ENCODE results near the gene IL12B.
A peak's percentile ranks its signal among the peaks of the same experiment; 100 is the strongest.
"Not testable (repeated sequence)": the region's sequence is repeated elsewhere in the genome, so short reads cannot be mapped to it uniquely, and the experiment has no call there.

IL12B gene

GRCh38 chr5:159330131-159330800 lies at the start of gene IL12B:
Gene IL12B (minus strand): TSS chr5:159330487. CDS start chr5:159326782, 3,705 bp downstream.
- no peak for DNase-seq

- no peak for DNase-seq
Measured at GRCh38 chr5:159377653-159378052, 47.4 kb upstream of the IL12B start.

- DNase-seq, result not testable (repeated sequence)
Measured at GRCh38 chr5:159367866-159368265, 37.6 kb upstream of the IL12B start.

- DNase-seq, result not testable (repeated sequence)
Measured at GRCh38 chr5:159366776-159367175, 36.5 kb upstream of the IL12B start.

GRCh38 chr5:159362220-159362619 lies 31.9 kb upstream of the IL12B start:
- DNase-seq, result no peak

- DNase-seq, result not testable (repeated sequence)
Measured at GRCh38 chr5:159359871-159360270, 29.6 kb upstream of the IL12B start.

- DNase-seq, result no peak
Measured at GRCh38 chr5:159359408-159359807, 29.1 kb upstream of the IL12B start.

- DNase-seq, result no peak
Measured at GRCh38 chr5:159353661-159354252, 23.5 kb upstream of the IL12B start.

- not testable (repeated sequence) for DNase-seq
Measured at GRCh38 chr5:159350644-159351043, 20.4 kb upstream of the IL12B start.

GRCh38 chr5:159350216-159350615 lies 19.9 kb upstream of the IL12B start:
- not testable (repeated sequence) for DNase-seq

GRCh38 chr5:159345861-159346260 lies 15.6 kb upstream of the IL12B start:
- no peak for DNase-seq

- DNase-seq, result no peak
Measured at GRCh38 chr5:159345336-159345735, 15.0 kb upstream of the IL12B start.

- DNase-seq, result no peak
Measured at GRCh38 chr5:159343295-159344094, 13.2 kb upstream of the IL12B start.

GRCh38 chr5:159342840-159343239 lies 12.6 kb upstream of the IL12B start:
- no peak for DNase-seq

- peak; percentile 3 for DNase-seq
Measured at GRCh38 chr5:159341906-159342310, 11.6 kb upstream of the IL12B start.

- no peak for DNase-seq
Measured at GRCh38 chr5:159341145-159341544, 10.9 kb upstream of the IL12B start.

- no peak for DNase-seq
Measured at GRCh38 chr5:159340511-159340910, 10.2 kb upstream of the IL12B start.

- no peak for DNase-seq
Measured at GRCh38 chr5:159339460-159339859, 9.2 kb upstream of the IL12B start.

- DNase-seq, result no peak
Measured at GRCh38 chr5:159338118-159338517, 7.8 kb upstream of the IL12B start.

- DNase-seq, result no peak
Measured at GRCh38 chr5:159337016-159337955, 7.0 kb upstream of the IL12B start.

GRCh38 chr5:159336586-159336985 lies 6.3 kb upstream of the IL12B start:
- DNase-seq, result no peak

- no peak for DNase-seq
Measured at GRCh38 chr5:159333545-159333925, 3.2 kb upstream of the IL12B start.

All from DMS79 (cell line).